ENCODE measurements around the gene PKIG. TPM values are rescaled to one million over a fixed set of nuclear protein-coding genes. Genes with fewer than 3 reads are reported as not detected.

Gene PKIG
- total RNA-seq, 2 donors from 2014 or later, result 61.5 to 77.6 TPM

DNA sequence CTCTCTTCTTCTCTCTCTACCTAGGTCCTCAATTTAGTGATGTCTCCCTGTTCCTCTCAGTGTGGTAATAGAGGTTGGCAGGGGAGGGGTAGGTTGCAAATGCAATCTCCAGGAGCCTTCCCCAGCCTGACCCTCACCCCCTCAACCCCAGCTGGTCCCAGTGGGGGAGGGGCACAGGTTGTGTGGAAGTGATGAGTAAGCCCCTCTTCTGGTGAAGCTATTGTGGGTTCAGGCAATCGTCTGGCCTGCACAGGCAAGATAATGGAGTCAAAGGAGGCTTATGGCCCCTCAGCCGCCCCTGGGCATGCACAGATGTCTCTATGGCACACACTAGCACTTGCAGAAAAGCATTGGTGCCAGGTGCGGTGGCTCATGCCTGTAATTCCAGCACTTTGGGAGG lies 79.9 kb downstream of the PKIG start:
- Histone ChIP-seq H3K9ac (ENCODE audit: extremely low read depth, low read length, poor library complexity, severe bottlenecking) (no peak overlapping the region), H3K4me1 (ENCODE audit: control insufficient read depth, insufficient read depth, low read length) (no peaks in the 10 kb centered on the region), H3K36me3 (ENCODE audit: control insufficient read depth, insufficient read depth, low read length) (no peaks in the 10 kb centered on the region), H3K9me3 (ENCODE audit: control insufficient read depth, low read length) (no peaks in the 10 kb centered on the region), H3K27ac (ENCODE audit: low read depth, low read length) (no peak overlapping the region), H3K4me3 (ENCODE audit: low read length) (no peak overlapping the region), H3K27me3 (ENCODE audit: control insufficient read depth, insufficient read depth, low read length, poor library complexity, severe bottlenecking) (no peaks in the 10 kb centered on the region)
- Mint-ChIP-seq H3K27ac (no peak overlapping the region), H3K27me3 (ENCODE audit: insufficient read depth) (peaks cover 25% of the 10 kb centered on the region), H3K36me3 (ENCODE audit: low read depth) (no peaks in the 10 kb centered on the region), H3K4me3 (no peak overlapping the region), H3K4me1 (no peaks in the 10 kb centered on the region), H3K9me3 (peaks cover 4% of the 10 kb centered on the region)
- DNase-seq, result no peak
- WGBS, 2 experiments (ENCODE audit: insufficient coverage in 1 of 2, insufficient read length in 1 of 2), result 53 to 55% methylated on average over 3 of the region's 3 CpGs
- TF ChIP-seq, protein P1, sequence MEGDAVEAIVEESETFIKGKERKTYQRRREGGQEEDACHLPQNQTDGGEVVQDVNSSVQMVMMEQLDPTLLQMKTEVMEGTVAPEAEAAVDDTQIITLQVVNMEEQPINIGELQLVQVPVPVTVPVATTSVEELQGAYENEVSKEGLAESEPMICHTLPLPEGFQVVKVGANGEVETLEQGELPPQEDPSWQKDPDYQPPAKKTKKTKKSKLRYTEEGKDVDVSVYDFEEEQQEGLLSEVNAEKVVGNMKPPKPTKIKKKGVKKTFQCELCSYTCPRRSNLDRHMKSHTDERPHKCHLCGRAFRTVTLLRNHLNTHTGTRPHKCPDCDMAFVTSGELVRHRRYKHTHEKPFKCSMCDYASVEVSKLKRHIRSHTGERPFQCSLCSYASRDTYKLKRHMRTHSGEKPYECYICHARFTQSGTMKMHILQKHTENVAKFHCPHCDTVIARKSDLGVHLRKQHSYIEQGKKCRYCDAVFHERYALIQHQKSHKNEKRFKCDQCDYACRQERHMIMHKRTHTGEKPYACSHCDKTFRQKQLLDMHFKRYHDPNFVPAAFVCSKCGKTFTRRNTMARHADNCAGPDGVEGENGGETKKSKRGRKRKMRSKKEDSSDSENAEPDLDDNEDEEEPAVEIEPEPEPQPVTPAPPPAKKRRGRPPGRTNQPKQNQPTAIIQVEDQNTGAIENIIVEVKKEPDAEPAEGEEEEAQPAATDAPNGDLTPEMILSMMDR (conservative IDR thresholded peaks at IDR 0.05), result no peak

DNA sequence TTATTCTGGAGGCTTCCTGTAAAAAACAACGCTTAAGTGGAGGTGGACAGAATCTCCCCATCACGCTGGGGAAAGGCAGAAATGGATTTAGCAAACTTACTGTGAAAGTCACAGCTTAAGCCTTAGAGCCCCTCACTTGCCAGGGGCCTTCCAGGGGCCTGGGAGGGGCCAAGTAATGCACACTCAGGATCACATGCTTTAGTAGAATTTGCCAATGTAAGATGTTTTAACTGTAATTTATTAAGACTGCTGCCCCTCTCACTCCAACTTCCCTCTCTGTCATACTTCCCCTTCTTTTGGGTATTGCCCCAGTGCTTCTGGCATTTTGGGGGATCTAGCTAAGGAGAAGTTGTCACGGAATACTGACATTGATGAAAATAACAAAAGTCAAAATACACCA lies 81.8 kb downstream of the PKIG start:
- no peak for DNase-seq
- no peaks in the 10 kb centered on the region for H3K36me3 Mint-ChIP-seq (ENCODE audit: low read depth)
- TF ChIP-seq, protein P1 (conservative IDR thresholded peaks at IDR 0.05), result no peak
- no peaks in the 10 kb centered on the region for H3K4me1 Mint-ChIP-seq
- H3K27ac Mint-ChIP-seq, result no peak overlapping the region
- Histone ChIP-seq H3K27ac (ENCODE audit: low read depth, low read length) (no peak overlapping the region), H3K4me1 (ENCODE audit: control insufficient read depth, insufficient read depth, low read length) (no peaks in the 10 kb centered on the region), H3K9ac (ENCODE audit: extremely low read depth, low read length, poor library complexity, severe bottlenecking) (no peak overlapping the region), H3K9me3 (ENCODE audit: control insufficient read depth, low read length) (no peaks in the 10 kb centered on the region), H3K36me3 (ENCODE audit: control insufficient read depth, insufficient read depth, low read length) (no peaks in the 10 kb centered on the region), H3K27me3 (ENCODE audit: control insufficient read depth, insufficient read depth, low read length, poor library complexity, severe bottlenecking) (no peaks in the 10 kb centered on the region), H3K4me3 (ENCODE audit: low read length) (no peak overlapping the region)
- peaks cover 4% of the 10 kb centered on the region for H3K9me3 Mint-ChIP-seq
- no peak overlapping the region for H3K4me3 Mint-ChIP-seq
- H3K27me3 Mint-ChIP-seq (ENCODE audit: insufficient read depth), result peaks cover 18% of the 10 kb centered on the region
- WGBS, 2 experiments (ENCODE audit: insufficient coverage in 1 of 2, insufficient read length in 1 of 2), result 92 to 94% methylated on average over 2 of the region's 3 CpGs

DNA sequence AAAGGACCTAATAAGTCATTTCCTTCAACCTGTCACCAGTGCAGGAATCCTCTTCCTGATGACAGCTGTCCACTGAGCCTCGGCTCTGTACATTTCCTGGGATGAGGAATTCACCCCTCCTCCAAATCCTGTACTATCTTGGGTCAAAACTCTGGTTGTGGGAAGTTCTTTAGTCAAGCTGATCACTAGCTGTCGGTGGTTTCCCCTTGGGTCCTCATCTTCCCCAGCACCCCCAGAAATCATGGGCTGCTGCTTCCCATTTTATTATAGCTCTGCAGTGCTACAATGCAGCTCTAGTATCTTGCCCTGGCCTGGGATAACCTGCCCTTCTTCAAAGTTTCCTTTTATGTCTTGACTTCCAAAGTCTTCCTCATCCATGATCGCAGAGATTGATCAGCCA lies 83.7 kb downstream of the PKIG start:
- no peaks in the 10 kb centered on the region for H3K4me1 ChIP-seq (ENCODE audit: control insufficient read depth, insufficient read depth, low read length)
- H3K36me3 ChIP-seq (ENCODE audit: control insufficient read depth, insufficient read depth, low read length), result no peaks in the 10 kb centered on the region
- H3K27ac ChIP-seq (ENCODE audit: low read depth, low read length), result no peak overlapping the region
- no peak overlapping the region for H3K4me3 Mint-ChIP-seq
- no peak overlapping the region for H3K9ac ChIP-seq (ENCODE audit: extremely low read depth, low read length, poor library complexity, severe bottlenecking)
- 94 to 95% methylated on average over 2 to 3 of the region's 3 CpGs for WGBS, 2 experiments (ENCODE audit: insufficient coverage in 1 of 2, insufficient read length in 1 of 2)
- no peaks in the 10 kb centered on the region for H3K4me1 Mint-ChIP-seq
- H3K4me3 ChIP-seq (ENCODE audit: low read length), result no peak overlapping the region
- TF ChIP-seq, protein P1 (conservative IDR thresholded peaks at IDR 0.05), result no peak
- H3K9me3 ChIP-seq (ENCODE audit: control insufficient read depth, low read length), result no peaks in the 10 kb centered on the region
- peaks cover 9% of the 10 kb centered on the region for H3K9me3 Mint-ChIP-seq
- H3K27me3 Mint-ChIP-seq (ENCODE audit: insufficient read depth), result peaks cover 19% of the 10 kb centered on the region
- H3K27ac Mint-ChIP-seq, result no peak overlapping the region
- H3K27me3 ChIP-seq (ENCODE audit: control insufficient read depth, insufficient read depth, low read length, poor library complexity, severe bottlenecking), result no peaks in the 10 kb centered on the region
- H3K36me3 Mint-ChIP-seq (ENCODE audit: low read depth), result no peaks in the 10 kb centered on the region
- no peak for DNase-seq

Other genes with a start within 250 kb of the PKIG start
- not detected for gene R3HDML, start 245.5 kb upstream of the PKIG start, total RNA-seq
- 10 to 100 TPM; 56.3 to 58.0 TPM for gene HNF4A, start 226.9 kb upstream of the PKIG start, total RNA-seq
- gene TTPAL, start 106.7 kb upstream of the PKIG start, total RNA-seq, result 10 to 100 TPM; 18.3 to 19.4 TPM
- 10 to 100 TPM; 75.6 to 91.3 TPM for gene SERINC3, start 60.5 kb upstream of the PKIG start, total RNA-seq
- 10 to 100 TPM; 12.8 to 15.9 TPM for gene ADA, start 69.1 kb downstream of the PKIG start, total RNA-seq
- not detected for gene CCN5, start 132.8 kb downstream of the PKIG start, total RNA-seq
- under 1 TPM; 0.15 to 0.22 TPM for gene KCNK15, start 163.3 kb downstream of the PKIG start, total RNA-seq
- gene RIMS4, start 228.0 kb downstream of the PKIG start, total RNA-seq, result 10 to 100 TPM in 1 of 2 donors, 1 to 10 TPM in 1; 4.3 to 13.0 TPM